ENCODE measurements around the gene ATXN1. TPM values are rescaled to one million over a fixed set of nuclear protein-coding genes. Genes with fewer than 3 reads are reported as not detected.
A peak's percentile ranks its signal among the peaks of the same experiment; 100 is the strongest.

Gene ATXN1
- total RNA-seq, 1 donor from 2014 or later: 33.7 TPM

GRCh38 chr6:16345449-16346330 is 415.6 kb downstream of the ATXN1 start:
- Mint-ChIP-seq H3K27me3 (no peaks in the 10 kb centered on the region), H3K27ac (peak overlapping the region; percentile 24), H3K4me3 (peak overlapping the region; percentile 20)

GRCh38 chr6:16344756-16345155 is 416.5 kb downstream of the ATXN1 start:
- H3K9me3 Mint-ChIP-seq: peaks cover 5% of the 10 kb centered on the region

More at GRCh38 chr6:16345449-16346330, 415.6 kb downstream of the ATXN1 start:
- Mint-ChIP-seq H3K36me3 (peaks cover 9% of the 10 kb centered on the region), H3K9me3 (peaks cover 5% of the 10 kb centered on the region), H3K4me1 (ENCODE audit: unreplicated experiment) (peaks cover 27% of the 10 kb centered on the region)
- no peak for TF ChIP-seq CTCF (conservative IDR thresholded peaks at IDR 0.05)
- DNase-seq (ENCODE audit: extremely low spot score, unreplicated experiment): no peak

GRCh38 chr6:16343593-16343992 is 417.7 kb downstream of the ATXN1 start:
- no peak overlapping the region for H3K27ac Mint-ChIP-seq
- H3K36me3 Mint-ChIP-seq: peaks cover 4% of the 10 kb centered on the region
- peaks cover 31% of the 10 kb centered on the region for H3K4me1 Mint-ChIP-seq (ENCODE audit: unreplicated experiment)
- H3K27me3 Mint-ChIP-seq: no peaks in the 10 kb centered on the region
- H3K9me3 Mint-ChIP-seq: peaks cover 5% of the 10 kb centered on the region
- H3K4me3 Mint-ChIP-seq: no peak overlapping the region
- DNase-seq (ENCODE audit: extremely low spot score, unreplicated experiment): no peak
- no peak for TF ChIP-seq CTCF (conservative IDR thresholded peaks at IDR 0.05)

More at GRCh38 chr6:16344756-16345155, 416.5 kb downstream of the ATXN1 start:
- no peak for DNase-seq (ENCODE audit: extremely low spot score, unreplicated experiment)
- TF ChIP-seq CTCF (conservative IDR thresholded peaks at IDR 0.05): no peak
- H3K27ac Mint-ChIP-seq: no peak overlapping the region
- no peaks in the 10 kb centered on the region for H3K27me3 Mint-ChIP-seq
- H3K36me3 Mint-ChIP-seq: peaks cover 9% of the 10 kb centered on the region
- peaks cover 27% of the 10 kb centered on the region for H3K4me1 Mint-ChIP-seq (ENCODE audit: unreplicated experiment)
- H3K4me3 Mint-ChIP-seq: no peak overlapping the region

- H3K36me3 Mint-ChIP-seq: peaks cover 8% of the 10 kb centered on the region
- peaks cover 5% of the 10 kb centered on the region for H3K9me3 Mint-ChIP-seq
- no peaks in the 10 kb centered on the region for H3K27me3 Mint-ChIP-seq
Observed at GRCh38 chr6:16339265-16339587, 422.0 kb downstream of the ATXN1 start.

GRCh38 chr6:16338577-16339264 is 422.5 kb downstream of the ATXN1 start:
- DNase-seq (ENCODE audit: extremely low spot score, unreplicated experiment): no peak
- no peaks in the 10 kb centered on the region for H3K27me3 Mint-ChIP-seq
- TF ChIP-seq CTCF (conservative IDR thresholded peaks at IDR 0.05): peak; percentile 63
- peaks cover 5% of the 10 kb centered on the region for H3K9me3 Mint-ChIP-seq
- peaks cover 8% of the 10 kb centered on the region for H3K36me3 Mint-ChIP-seq
- H3K4me3 Mint-ChIP-seq: no peak overlapping the region
- H3K27ac Mint-ChIP-seq: no peak overlapping the region
- peaks cover 16% of the 10 kb centered on the region for H3K4me1 Mint-ChIP-seq (ENCODE audit: unreplicated experiment)

More at GRCh38 chr6:16339265-16339587, 422.0 kb downstream of the ATXN1 start:
- H3K4me1 Mint-ChIP-seq (ENCODE audit: unreplicated experiment): peaks cover 16% of the 10 kb centered on the region
- TF ChIP-seq CTCF (conservative IDR thresholded peaks at IDR 0.05): no peak
- no peak overlapping the region for H3K27ac Mint-ChIP-seq
- no peak overlapping the region for H3K4me3 Mint-ChIP-seq
- no peak for DNase-seq (ENCODE audit: extremely low spot score, unreplicated experiment)
